ENCODE measurements around the gene PLAC8L1. TPM values are rescaled to one million over a fixed set of nuclear protein-coding genes. Genes with fewer than 3 reads are reported as not detected.

The PLAC8L1 gene
- total RNA-seq, 1 experiment from 2014 or later = 0.77 TPM

- TF ChIP-seq ZNF425 (CRISPR knock-in tag; conservative IDR thresholded peaks at IDR 0.05) (no peak), ELF4 (CRISPR knock-in tag; IDR thresholded peaks at IDR 0.05; ENCODE audit: low read depth) (no peak)
Measured at GRCh38 chr5:146079695-146080373, 25.5 kb downstream of the PLAC8L1 start (continued).

- ATAC-seq (peak; percentile 78), DNase-seq (ENCODE audit: low spot score) (no peak)
- Mint-ChIP-seq H3K27ac (no peak overlapping the region), H3K9me3 (0 out of 2 replicates have a peak, but pooled peaks cover 3% of the 10 kb centered on the region), H3K4me1 (peaks cover 59% of the 10 kb centered on the region), H3K36me3 (no peaks in the 10 kb centered on the region), H3K4me3 (no peak overlapping the region), H3K27me3 (ENCODE audit: low read depth) (peaks cover 52% of the 10 kb centered on the region)
- ChIA-PET CTCF (no interaction called here), POLR2A (no interaction called here)
- TF ChIP-seq ARID4B (CRISPR knock-in tag; IDR thresholded peaks at IDR 0.05; ENCODE audit: borderline replicate concordance) (no peak), ZBTB21 (CRISPR knock-in tag; IDR thresholded peaks at IDR 0.05; ENCODE audit: borderline replicate concordance) (no peak), MLX (CRISPR knock-in tag; IDR thresholded peaks at IDR 0.05) (no peak), ETV6 (CRISPR knock-in tag; IDR thresholded peaks at IDR 0.05) (no peak), ESRRA (CRISPR knock-in tag; IDR thresholded peaks at IDR 0.05; ENCODE audit: borderline replicate concordance) (no peak), NFYB (CRISPR knock-in tag; conservative IDR thresholded peaks at IDR 0.05; ENCODE audit: low read depth) (no peak), SMAD3 (CRISPR knock-in tag; IDR thresholded peaks at IDR 0.05; ENCODE audit: borderline replicate concordance) (no peak), PRDM15 (CRISPR knock-in tag; IDR thresholded peaks at IDR 0.05) (no peak), USF1 (CRISPR knock-in tag; IDR thresholded peaks at IDR 0.05) (peak; percentile 42; the same call in 1 of the 2 replicates), OVOL2 (CRISPR knock-in tag; IDR thresholded peaks at IDR 0.05; ENCODE audit: borderline replicate concordance) (no peak), ZNF425 (CRISPR knock-in tag; conservative IDR thresholded peaks at IDR 0.05) (no peak), TEAD1 (CRISPR knock-in tag; IDR thresholded peaks at IDR 0.05) (no peak), IRF1 (CRISPR knock-in tag; IDR thresholded peaks at IDR 0.05) (no peak), JUN (CRISPR knock-in tag; IDR thresholded peaks at IDR 0.05) (no peak), USF2 (CRISPR knock-in tag; IDR thresholded peaks at IDR 0.05) (peak; percentile 63), ELF4 (CRISPR knock-in tag; IDR thresholded peaks at IDR 0.05; ENCODE audit: low read depth) (no peak)
Measured at GRCh38 chr5:146078566-146078965, 26.8 kb downstream of the PLAC8L1 start.
